Measurements from ENCODE around the gene ZNF594. TPM values are rescaled to one million over a fixed set of nuclear protein-coding genes. Genes with fewer than 3 reads are reported as not detected.
"Not testable (repeated sequence)": the region's sequence is repeated elsewhere in the genome, so short reads cannot be mapped to it uniquely, and the experiment has no call there.

Gene ZNF594
- total and polyA plus RNA-seq, 2 of the 8 experiments (the other 6 are each of a cell fraction or from before 2014, with no cell fraction given), result 3.6 to 14.3 TPM

- H3K4me2 ChIP-seq (ENCODE audit: insufficient read depth in 1 of 2, low read depth in 2 of 2, low read length in 2 of 2); CTCF ChIA-PET (ENCODE audit: partially characterized antibody); H3K36me3 ChIP-seq (ENCODE audit: control insufficient read depth in 2 of 4, insufficient read depth in 4 of 4, low read length in 3 of 4); FAIRE-seq; H4K8ac ChIP-seq (ENCODE audit: extremely low read depth, insufficient read depth, low read length); POLR2A ChIA-PET (ENCODE audit: partially characterized antibody); H3K79me2 ChIP-seq (ENCODE audit: control insufficient read depth in 1 of 2, insufficient read depth in 2 of 2, low read length in 2 of 2); H3K56ac ChIP-seq (replicated peaks; ENCODE audit: insufficient read length, low read depth, low read length); H3K14ac ChIP-seq (ENCODE audit: insufficient read length); H2BK20ac ChIP-seq (ENCODE audit: low read length); H2BK5ac ChIP-seq (ENCODE audit: low read depth, low read length); H4K20me1 ChIP-seq (replicated peaks in 1 of 2; ENCODE audit: control insufficient read depth in 1 of 2, insufficient read depth in 2 of 2, low read length in 2 of 2); DNase-seq (ENCODE audit: low read depth in 1 of 2, low spot score in 2 of 2); H3K4me1 ChIP-seq (replicated peaks in 1 of 4; ENCODE audit: control insufficient read depth in 3 of 4, insufficient read depth in 4 of 4, low read length in 3 of 4); H3K27me3 ChIP-seq (replicated peaks in 1 of 4; ENCODE audit: control insufficient read depth in 3 of 4, extremely low read depth in 1 of 4, insufficient read depth in 3 of 4, low read length in 3 of 4); H2BK120ac ChIP-seq (replicated peaks; ENCODE audit: low read depth, low read length); H4K5ac ChIP-seq (ENCODE audit: insufficient read length, low read depth, low read length); H4K91ac ChIP-seq (replicated peaks; ENCODE audit: insufficient read length, low read length); H3K18ac ChIP-seq (ENCODE audit: extremely low read depth, low read length); H3K4me3 ChIP-seq (ENCODE audit: extremely low read depth in 1 of 4, insufficient read depth in 2 of 4, low read depth in 3 of 4, low read length in 4 of 4); H2BK15ac ChIP-seq (ENCODE audit: low read length); H2AK5ac ChIP-seq (ENCODE audit: low read depth, low read length); H3K9ac ChIP-seq (replicated peaks in 1 of 4; ENCODE audit: extremely low read depth in 1 of 4, low read depth in 3 of 4, low read length in 3 of 4); H2BK12ac ChIP-seq (ENCODE audit: low read depth, low read length); H3K23me2 ChIP-seq (ENCODE audit: low read depth, low read length); H3K23ac ChIP-seq (ENCODE audit: insufficient read length); H3K4ac ChIP-seq (replicated peaks; ENCODE audit: insufficient read length, low read depth, low read length); H2AFZ ChIP-seq (ENCODE audit: low read length); H3K79me1 ChIP-seq (ENCODE audit: low read depth, low read length); H3K27ac ChIP-seq (ENCODE audit: low read depth, low read length): not testable (repeated sequence)
- 81% methylated on average over 9 of the region's 9 CpGs; no CpG with 5 or more reads in 1 of the 2 experiments for WGBS, 2 experiments (ENCODE audit: extremely low coverage in 1 of 2, insufficient coverage in 1 of 2, insufficient read length in 1 of 2, insufficient replicate concordance in 2 of 2, low coverage in 1 of 2, low lambda C conversion rate in 2 of 2, missing lambda C conversion rate in 1 of 2)
- peaks cover 0 to 11% of the 10 kb centered on the region in 2 experiments; a peak in 1 of 4 replicates for H3K9me3 ChIP-seq (ENCODE audit: insufficient read depth in 2 of 2, low read depth in 1 of 2, low read length in 1 of 2)
Observed at GRCh38 chr17:5138198-5138544, 53.5 kb downstream of the ZNF594 start.

GRCh38 chr17:5137511-5138197, 54.0 kb downstream of the ZNF594 start:
- H4K20me1 ChIP-seq (replicated peaks in 1 of 2; ENCODE audit: control insufficient read depth in 1 of 2, insufficient read depth in 2 of 2, low read length in 2 of 2); H3K79me2 ChIP-seq (ENCODE audit: control insufficient read depth in 1 of 2, insufficient read depth in 2 of 2, low read length in 2 of 2); H2AK5ac ChIP-seq (ENCODE audit: low read depth, low read length); CTCF ChIA-PET (ENCODE audit: partially characterized antibody); H4K5ac ChIP-seq (ENCODE audit: insufficient read length, low read depth, low read length); H3K18ac ChIP-seq (ENCODE audit: extremely low read depth, low read length); H3K79me1 ChIP-seq (ENCODE audit: low read depth, low read length); H4K8ac ChIP-seq (ENCODE audit: extremely low read depth, insufficient read depth, low read length); H3K27me3 ChIP-seq (replicated peaks in 1 of 4; ENCODE audit: control insufficient read depth in 3 of 4, extremely low read depth in 1 of 4, insufficient read depth in 3 of 4, low read length in 3 of 4); H2BK12ac ChIP-seq (ENCODE audit: low read depth, low read length); H3K4ac ChIP-seq (replicated peaks; ENCODE audit: insufficient read length, low read depth, low read length); FAIRE-seq; H2BK20ac ChIP-seq (ENCODE audit: low read length); H3K23ac ChIP-seq (ENCODE audit: insufficient read length); H2BK5ac ChIP-seq (ENCODE audit: low read depth, low read length); POLR2A ChIA-PET (ENCODE audit: partially characterized antibody); H3K23me2 ChIP-seq (ENCODE audit: low read depth, low read length); H3K9ac ChIP-seq (replicated peaks in 1 of 4; ENCODE audit: extremely low read depth in 1 of 4, low read depth in 3 of 4, low read length in 3 of 4); H3K36me3 ChIP-seq (ENCODE audit: control insufficient read depth in 2 of 4, insufficient read depth in 4 of 4, low read length in 3 of 4); H2AFZ ChIP-seq (ENCODE audit: low read length); H2BK15ac ChIP-seq (ENCODE audit: low read length); H4K91ac ChIP-seq (replicated peaks; ENCODE audit: insufficient read length, low read length); DNase-seq (ENCODE audit: low read depth in 1 of 2, low spot score in 2 of 2); H3K4me1 ChIP-seq (replicated peaks in 1 of 4; ENCODE audit: control insufficient read depth in 3 of 4, insufficient read depth in 4 of 4, low read length in 3 of 4); H2BK120ac ChIP-seq (replicated peaks; ENCODE audit: low read depth, low read length); H3K4me2 ChIP-seq (ENCODE audit: insufficient read depth in 1 of 2, low read depth in 2 of 2, low read length in 2 of 2); H3K56ac ChIP-seq (replicated peaks; ENCODE audit: insufficient read length, low read depth, low read length); H3K4me3 ChIP-seq (ENCODE audit: extremely low read depth in 1 of 4, insufficient read depth in 2 of 4, low read depth in 3 of 4, low read length in 4 of 4); H3K27ac ChIP-seq (ENCODE audit: low read depth, low read length); H3K14ac ChIP-seq (ENCODE audit: insufficient read length): not testable (repeated sequence)
- H3K9me3 ChIP-seq (ENCODE audit: insufficient read depth in 2 of 2, low read depth in 1 of 2, low read length in 1 of 2), result peaks cover 0 to 11% of the 10 kb centered on the region in 2 experiments; a peak in 1 of 4 replicates
- WGBS, 2 experiments (ENCODE audit: extremely low coverage in 1 of 2, insufficient coverage in 1 of 2, insufficient read length in 1 of 2, insufficient replicate concordance in 2 of 2, low coverage in 1 of 2, low lambda C conversion rate in 2 of 2, missing lambda C conversion rate in 1 of 2), result 93% methylated on average over 13 of the region's 15 CpGs; no CpG with 5 or more reads in 1 of the 2 experiments

Measured in H1 (cell line).